ENCODE measurements around the gene MAP1S. TPM values are rescaled to one million over a fixed set of nuclear protein-coding genes. Genes with fewer than 3 reads are reported as not detected.

The MAP1S gene
- total RNA-seq, 1 experiment from 2014 or later, result 12.3 TPM

GRCh38 chr19:17726136-17726741 is 7.0 kb downstream of the MAP1S start:
- DNase-seq (ENCODE audit: low read depth, low spot score), result no peak
- in situ Hi-C loops (cut with HindIII; ENCODE audit: low pct_unique_long_range_greater_than_20kb, low sequenced_read_pairs), result no loop called here

GRCh38 chr19:17726964-17727773 is 7.9 kb downstream of the MAP1S start:
- in situ Hi-C loops (cut with HindIII; ENCODE audit: low pct_unique_long_range_greater_than_20kb, low sequenced_read_pairs), result no loop called here
- DNase-seq (ENCODE audit: low read depth, low spot score), result no peak

GRCh38 chr19:17727843-17728242 is 8.6 kb downstream of the MAP1S start:
- DNase-seq (ENCODE audit: low read depth, low spot score), result no peak
- in situ Hi-C loops (cut with HindIII; ENCODE audit: low pct_unique_long_range_greater_than_20kb, low sequenced_read_pairs), result no loop called here

GRCh38 chr19:17733127-17733526 is 13.8 kb downstream of the MAP1S start:
- DNase-seq (ENCODE audit: low read depth, low spot score), result no peak
- in situ Hi-C loops (cut with HindIII; ENCODE audit: low pct_unique_long_range_greater_than_20kb, low sequenced_read_pairs), result no loop called here

- DNase-seq (ENCODE audit: low read depth, low spot score), result no peak
- in situ Hi-C loops (cut with HindIII; ENCODE audit: low pct_unique_long_range_greater_than_20kb, low sequenced_read_pairs), result no loop called here
Measured at GRCh38 chr19:17734146-17734545, 14.9 kb downstream of the MAP1S start.

GRCh38 chr19:17735410-17735809 is 16.1 kb downstream of the MAP1S start:
- no peak for DNase-seq (ENCODE audit: low read depth, low spot score)
- in situ Hi-C loops (cut with HindIII; ENCODE audit: low pct_unique_long_range_greater_than_20kb, low sequenced_read_pairs), result no loop called here

GRCh38 chr19:17737690-17738153 is 18.4 kb downstream of the MAP1S start:
- no peak for DNase-seq (ENCODE audit: low read depth, low spot score)
- in situ Hi-C loops (cut with HindIII; ENCODE audit: low pct_unique_long_range_greater_than_20kb, low sequenced_read_pairs), result no loop called here

GRCh38 chr19:17739121-17739875 is 20.0 kb downstream of the MAP1S start:
- DNase-seq (ENCODE audit: low read depth, low spot score), result no peak
- in situ Hi-C loops (cut with HindIII; ENCODE audit: low pct_unique_long_range_greater_than_20kb, low sequenced_read_pairs), result no loop called here

GRCh38 chr19:17741456-17741855 is 22.2 kb downstream of the MAP1S start:
- DNase-seq (ENCODE audit: low read depth, low spot score), result no peak
- in situ Hi-C loops (cut with HindIII; ENCODE audit: low pct_unique_long_range_greater_than_20kb, low sequenced_read_pairs), result no loop called here

GRCh38 chr19:17743874-17744580 is 24.7 kb downstream of the MAP1S start:
- in situ Hi-C loops (cut with HindIII; ENCODE audit: low pct_unique_long_range_greater_than_20kb, low sequenced_read_pairs), result no loop called here
- no peak for DNase-seq (ENCODE audit: low read depth, low spot score)

GRCh38 chr19:17747205-17748098 is 28.2 kb downstream of the MAP1S start:
- peak; percentile 93 for DNase-seq (ENCODE audit: low read depth, low spot score)
- in situ Hi-C loops (cut with HindIII; ENCODE audit: low pct_unique_long_range_greater_than_20kb, low sequenced_read_pairs), result no loop called here

- in situ Hi-C loops (cut with HindIII; ENCODE audit: low pct_unique_long_range_greater_than_20kb, low sequenced_read_pairs), result no loop called here
- DNase-seq (ENCODE audit: low read depth, low spot score), result no peak
Measured at GRCh38 chr19:17748884-17749638, 29.8 kb downstream of the MAP1S start.

GRCh38 chr19:17749912-17750317 is 30.6 kb downstream of the MAP1S start:
- no peak for DNase-seq (ENCODE audit: low read depth, low spot score)
- in situ Hi-C loops (cut with HindIII; ENCODE audit: low pct_unique_long_range_greater_than_20kb, low sequenced_read_pairs), result no loop called here

GRCh38 chr19:17751103-17751911 is 32.0 kb downstream of the MAP1S start, which contains the start of gene FCHO1:
Gene FCHO1, plus strand, starts transcription at chr19:17751477. Its CDS starts 3,688 bp downstream, at chr19:17755165.
- DNase-seq (ENCODE audit: low read depth, low spot score), result no peak
- in situ Hi-C loops (cut with HindIII; ENCODE audit: low pct_unique_long_range_greater_than_20kb, low sequenced_read_pairs), result no loop called here

- no peak for DNase-seq (ENCODE audit: low read depth, low spot score)
- in situ Hi-C loops (cut with HindIII; ENCODE audit: low pct_unique_long_range_greater_than_20kb, low sequenced_read_pairs), result no loop called here
Measured at GRCh38 chr19:17751912-17752273, 32.6 kb downstream of the MAP1S start.
